Measurements from ENCODE around the gene PRKAG2. TPM values are rescaled to one million over a fixed set of nuclear protein-coding genes. Genes with fewer than 3 reads are reported as not detected.

PRKAG2 gene
- total and polyA plus RNA-seq, 8 donors: 12.9 to 34.6 (median 18.0) TPM

GRCh38 chr7:151592868-151593486 is 283.9 kb downstream of the PRKAG2 start:
- Histone ChIP-seq H3K4me1 (peaks cover 0 to 5% of the 10 kb centered on the region in 2 donors), H3K9me3 (no peaks in the 10 kb centered on the region), H3K27me3 (no peaks in the 10 kb centered on the region), H3K36me3 (peaks cover 0 to 14% of the 10 kb centered on the region in 2 donors), H3K4me3 (no peak overlapping the region), H3K27ac (no peak overlapping the region)
- ATAC-seq (peak; percentile 57), DNase-seq (no peak)
- intact Hi-C loops (cut with DNase I): no loop called here
- no peak for TF ChIP-seq CTCF (IDR thresholded peaks at IDR 0.05)

- TF ChIP-seq CTCF (IDR thresholded peaks at IDR 0.05): no peak
- Histone ChIP-seq H3K36me3 (peaks cover 0 to 14% of the 10 kb centered on the region in 2 donors), H3K4me1 (peaks cover 0 to 5% of the 10 kb centered on the region in 2 donors), H3K4me3 (no peak overlapping the region), H3K27ac (no peak overlapping the region), H3K27me3 (no peaks in the 10 kb centered on the region), H3K9me3 (no peaks in the 10 kb centered on the region)
- DNase-seq: no peak
- intact Hi-C loops (cut with DNase I): no loop called here
- no peak for ATAC-seq
Measured at GRCh38 chr7:151592330-151592729, 284.6 kb downstream of the PRKAG2 start.

- intact Hi-C loops (cut with DNase I): no loop called here
- no peak overlapping the region for H3K4me3 ChIP-seq
- H3K9me3 ChIP-seq: no peaks in the 10 kb centered on the region
- no peaks in the 10 kb centered on the region for H3K27me3 ChIP-seq
- H3K27ac ChIP-seq: no peak overlapping the region
- DNase-seq (no peak), ATAC-seq (no peak)
- peaks cover 0 to 5% of the 10 kb centered on the region in 2 donors for H3K4me1 ChIP-seq
- no peak for TF ChIP-seq CTCF (IDR thresholded peaks at IDR 0.05)
- H3K36me3 ChIP-seq: peaks cover 0 to 14% of the 10 kb centered on the region in 2 donors
Measured at GRCh38 chr7:151591866-151592265, 285.0 kb downstream of the PRKAG2 start.

GRCh38 chr7:151590850-151591771 is 285.8 kb downstream of the PRKAG2 start:
- Histone ChIP-seq H3K4me1 (peaks cover 4 to 5% of the 10 kb centered on the region in 2 donors), H3K9me3 (no peaks in the 10 kb centered on the region), H3K36me3 (peaks cover 0 to 14% of the 10 kb centered on the region in 2 donors), H3K27me3 (no peaks in the 10 kb centered on the region), H3K27ac (no peak overlapping the region), H3K4me3 (no peak overlapping the region)
- no peak for TF ChIP-seq CTCF (IDR thresholded peaks at IDR 0.05)
- intact Hi-C loops (cut with DNase I): no loop called here
- DNase-seq (no peak), ATAC-seq (peak; percentile 44)

Data from left lung (tissue), 10 donors.